ENCODE data around the gene PRR23E. TPM values are rescaled to one million over a fixed set of nuclear protein-coding genes. Genes with fewer than 3 reads are reported as not detected.

The PRR23E gene, protein sequence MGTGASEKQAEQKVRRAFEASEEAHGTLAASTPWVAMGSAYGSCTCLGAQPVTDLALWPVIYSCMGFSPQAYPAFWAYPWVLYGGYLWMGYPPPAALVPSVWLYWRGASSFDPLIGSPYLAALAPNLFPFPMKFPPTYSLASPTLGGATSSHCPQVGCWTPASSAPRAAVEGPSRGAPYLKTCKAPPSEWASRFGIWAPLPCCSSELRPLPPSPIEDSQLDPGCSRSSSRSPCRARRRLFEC
- not detected in 2 replicates for total RNA-seq (2014; rRNA removed; shearing (Covaris generic))
- not detected in 2 replicates for polyA plus RNA-seq (2015; cell fraction: cytosol; rRNA removed)
- polyA plus RNA-seq (2015; cell fraction: nucleus; rRNA removed), result not detected in 2 replicates

DNA sequence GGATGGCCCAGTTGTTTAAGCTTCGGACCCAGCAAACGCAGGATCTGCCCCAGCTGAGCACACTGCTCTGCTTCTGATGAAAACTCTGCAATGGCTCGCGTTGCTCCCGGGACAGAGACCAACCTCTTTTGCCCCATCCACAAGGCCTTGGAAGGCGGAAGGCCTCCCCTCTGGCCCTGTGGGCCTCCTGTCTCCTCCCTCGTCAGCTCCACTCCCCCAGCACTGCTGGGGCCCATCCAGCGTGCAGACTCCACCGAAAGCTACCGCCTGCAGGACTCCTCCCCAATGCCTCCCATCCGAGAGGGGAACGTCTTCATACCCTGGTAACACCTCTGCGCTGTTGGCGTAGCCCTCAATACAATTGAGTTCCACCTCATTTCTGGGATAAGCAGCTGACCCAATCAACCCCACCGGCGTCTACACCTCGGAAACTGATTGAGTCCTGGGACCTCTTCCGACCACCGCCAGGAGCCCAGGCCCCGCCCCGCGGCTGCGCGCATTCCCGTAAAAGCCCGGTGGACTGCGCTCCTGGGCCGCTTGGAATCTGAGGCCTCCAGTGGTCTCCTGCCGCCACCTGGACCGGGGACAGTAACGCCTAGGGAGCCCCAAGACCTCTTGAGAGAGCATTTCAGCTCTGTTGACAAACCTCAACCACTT is at the start of gene PRR23E:
Gene PRR23E (plus strand): TSS at position 556 of the 657 bp plus-strand sequence. CDS start 3,555 bp downstream, outside the sequence.
- no peak for DNase-seq (ENCODE audit: low read depth)

DNA sequence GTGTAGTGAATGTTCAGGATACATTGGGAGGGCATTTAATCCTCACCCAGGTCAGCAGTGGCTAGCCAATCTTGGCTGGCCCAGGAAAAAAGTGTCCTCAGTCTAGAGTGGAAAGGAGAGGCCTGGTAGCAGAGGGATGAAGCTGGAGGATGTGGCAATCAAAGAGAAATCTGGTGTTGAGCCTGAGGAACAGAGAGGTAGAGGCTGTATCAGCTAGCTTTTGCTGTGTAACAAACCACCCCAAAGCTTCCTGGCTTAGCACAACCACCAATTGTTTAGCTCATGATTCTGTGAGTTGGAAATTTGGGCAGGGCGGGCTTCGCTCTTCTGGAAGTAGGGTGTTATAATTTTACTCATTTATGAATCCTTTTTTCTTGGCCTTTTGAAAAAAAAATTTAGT is 49.8 kb upstream of the PRR23E start:
- no peak for DNase-seq (ENCODE audit: low read depth)

DNA sequence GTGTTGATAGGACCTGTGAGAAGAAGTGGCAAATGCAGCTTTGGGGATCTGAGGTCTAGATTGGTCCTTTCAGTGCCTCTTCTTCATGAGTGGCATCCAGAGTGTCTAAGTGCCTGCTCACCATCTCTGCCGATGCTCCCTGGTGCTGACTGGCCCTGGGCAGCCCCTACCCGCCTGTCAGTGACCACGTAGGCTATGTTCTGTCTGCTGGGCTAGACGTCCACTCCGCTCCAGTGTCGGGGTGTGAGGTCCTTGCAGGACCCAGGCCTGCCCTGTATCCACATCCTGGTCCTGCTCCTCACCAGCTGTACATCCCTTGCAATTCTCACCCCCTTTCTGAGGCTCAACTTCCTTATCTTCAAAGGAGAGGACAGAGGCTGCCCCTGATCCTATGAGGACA is 48.3 kb upstream of the PRR23E start:
- DNase-seq (ENCODE audit: low read depth), result no peak

DNA sequence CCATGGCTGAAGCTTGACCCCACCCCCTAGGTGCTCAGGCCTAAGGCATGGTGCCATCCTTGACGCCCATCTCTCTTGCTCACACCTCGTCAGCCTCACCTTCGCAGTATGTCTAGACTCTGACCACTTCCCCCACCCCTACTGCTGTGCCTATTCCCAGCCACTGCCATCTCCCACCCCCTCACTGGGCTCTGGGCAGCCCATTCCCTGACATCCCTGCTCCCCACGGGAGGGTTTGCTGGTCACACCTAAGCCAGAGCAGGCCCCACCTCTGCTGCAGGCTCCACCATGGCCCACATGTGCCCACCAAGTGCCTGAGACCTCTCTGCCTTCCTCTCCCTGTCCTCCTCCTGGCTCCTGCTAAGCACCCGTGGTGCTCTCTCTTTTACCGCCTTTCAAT is 47.7 kb upstream of the PRR23E start:
- DNase-seq (ENCODE audit: low read depth), result no peak

DNA sequence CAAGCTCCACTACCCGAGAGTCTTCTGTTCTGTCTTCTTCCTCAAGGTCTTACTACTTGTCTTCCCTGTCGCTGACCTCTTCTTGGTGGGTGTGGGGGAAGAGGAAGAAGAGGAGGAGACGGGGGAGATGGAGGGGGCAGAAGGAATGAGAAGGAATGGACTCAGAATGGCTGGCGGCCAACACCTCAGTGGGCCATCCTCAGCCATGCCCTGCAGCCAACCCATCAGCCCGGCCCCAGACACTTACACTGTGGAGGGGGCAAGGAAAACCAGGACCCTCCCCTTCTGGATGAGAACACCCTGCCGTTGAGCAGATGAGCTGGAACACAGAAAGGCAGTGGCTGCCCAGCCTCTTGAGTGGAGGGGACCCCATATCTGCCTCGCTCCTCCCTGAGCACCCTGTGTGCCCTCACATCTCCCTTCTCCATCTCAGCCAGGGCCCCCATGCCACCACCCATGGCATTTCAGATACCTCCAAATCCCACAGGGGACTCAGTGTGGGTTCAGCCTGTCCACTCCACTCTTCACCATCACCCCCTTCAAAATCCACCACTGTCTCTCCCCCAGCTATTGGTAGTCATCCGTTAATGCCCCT is 45.5 kb upstream of the PRR23E start:
- DNase-seq (ENCODE audit: low read depth), result no peak

DNA sequence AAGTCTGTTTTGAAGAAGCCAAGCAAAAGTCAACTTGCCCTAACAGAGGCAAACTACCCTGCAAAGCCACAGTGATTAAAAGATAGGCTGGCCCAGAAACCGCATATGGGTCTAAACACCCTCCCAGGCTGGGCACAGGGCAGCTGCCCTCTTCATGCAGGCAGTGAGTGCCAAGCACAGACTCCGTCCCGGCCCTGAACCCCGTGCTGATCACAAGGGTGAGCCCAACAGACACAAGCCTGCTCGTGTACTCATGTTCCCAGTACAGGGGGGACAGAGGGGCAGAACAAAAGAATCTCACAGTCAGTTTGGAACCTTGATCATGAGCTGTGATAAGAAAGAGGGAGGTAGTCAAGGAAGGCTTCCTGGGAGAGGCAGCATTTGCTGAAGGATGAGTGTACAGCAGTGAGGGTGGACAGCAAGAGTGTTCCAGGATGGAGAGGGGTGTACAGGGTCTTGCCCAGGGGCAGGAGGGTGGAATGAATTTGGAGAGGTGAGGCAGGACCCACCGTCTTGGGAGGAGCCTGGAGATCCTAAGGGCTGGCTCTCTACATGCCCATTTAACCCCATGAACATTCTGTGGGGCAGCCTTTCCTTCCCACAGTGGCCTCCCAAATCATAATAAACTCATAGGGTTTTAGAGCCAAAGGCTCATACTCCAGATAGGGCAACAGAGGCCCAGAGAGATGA is 43.2 kb upstream of the PRR23E start:
- DNase-seq (ENCODE audit: low read depth), result no peak

DNA sequence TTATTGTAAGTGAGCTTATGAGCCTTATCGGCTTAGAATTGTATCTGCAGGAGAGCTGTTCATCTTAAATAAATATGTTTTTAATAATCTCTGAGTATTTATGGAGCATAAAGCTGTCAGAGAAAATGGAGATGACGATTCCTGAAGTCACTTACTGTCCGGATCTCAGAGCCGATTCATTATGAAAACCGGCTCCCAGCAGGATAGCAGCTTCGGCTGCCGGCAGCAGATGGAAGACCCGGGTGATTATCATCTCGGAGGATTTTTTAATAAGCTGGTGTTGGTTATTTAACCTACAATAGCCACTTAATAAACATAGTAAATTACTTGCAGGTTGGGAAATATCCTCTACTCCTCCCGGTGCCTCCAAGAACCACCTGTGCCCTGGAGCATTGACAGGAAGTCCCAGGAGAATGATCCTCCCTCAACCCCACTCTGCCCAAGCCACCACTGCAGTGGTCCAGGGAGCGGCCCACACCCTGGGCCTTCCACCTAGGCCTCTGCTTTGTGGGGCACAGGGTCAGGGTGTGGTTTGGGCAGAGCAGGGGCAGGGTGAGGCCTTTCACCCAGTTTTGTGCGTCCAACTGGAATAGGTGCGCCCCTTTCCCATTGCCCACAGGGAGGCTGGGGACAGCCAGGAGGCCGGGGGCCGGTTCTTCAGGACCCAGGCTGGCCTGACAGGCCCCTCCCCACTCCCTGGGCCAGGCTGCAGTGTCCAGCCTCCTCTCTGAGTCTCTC is 42.2 kb upstream of the PRR23E start:
- DNase-seq (ENCODE audit: low read depth), result no peak

DNA sequence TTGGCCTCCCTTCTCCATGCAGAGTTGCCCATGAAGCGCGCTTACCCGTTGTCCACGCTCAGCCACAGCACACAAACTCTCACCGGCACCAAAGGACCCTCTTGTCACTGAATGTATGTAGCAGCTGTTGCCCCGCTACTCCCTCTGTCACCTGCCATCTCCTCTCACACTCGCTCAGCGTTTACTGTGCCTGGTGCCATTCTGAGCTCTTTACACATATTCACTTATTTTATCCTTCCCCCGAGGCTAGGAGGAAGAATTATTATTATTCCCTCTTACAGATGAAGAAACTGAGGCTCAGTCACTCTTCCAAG is 41.7 kb upstream of the PRR23E start:
- no peak for DNase-seq (ENCODE audit: low read depth)

DNA sequence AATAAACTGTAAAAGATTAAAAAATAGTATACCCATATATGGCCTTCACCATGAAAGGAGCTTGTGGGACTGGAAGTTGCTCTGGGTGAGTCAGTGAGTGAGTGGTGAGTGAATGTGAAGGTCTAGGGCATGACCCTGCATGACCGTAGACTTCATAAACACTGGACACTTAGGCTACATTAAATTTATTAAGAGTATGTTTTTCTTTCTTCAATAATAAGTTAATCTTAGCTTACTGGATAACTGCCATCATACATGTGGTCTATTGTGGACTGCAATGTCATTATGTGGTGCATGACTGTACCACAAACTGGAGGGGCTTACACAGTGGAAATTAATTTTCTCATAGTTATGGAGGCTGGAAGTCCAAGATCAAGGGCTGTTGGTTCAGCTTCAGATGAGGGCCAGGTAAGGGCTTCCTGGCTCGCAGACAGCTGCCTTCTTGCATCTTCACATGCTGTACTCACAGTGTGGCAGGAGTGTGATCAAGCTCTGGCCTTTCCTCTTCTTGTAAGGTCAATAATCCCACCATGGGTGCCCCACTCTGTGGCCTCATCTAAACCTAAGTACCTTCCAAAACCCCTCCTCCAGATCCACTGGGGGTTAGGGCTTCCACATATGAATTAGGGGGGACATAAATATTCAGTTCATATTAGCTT is 40.8 kb upstream of the PRR23E start:
- no peak for DNase-seq (ENCODE audit: low read depth)

DNA sequence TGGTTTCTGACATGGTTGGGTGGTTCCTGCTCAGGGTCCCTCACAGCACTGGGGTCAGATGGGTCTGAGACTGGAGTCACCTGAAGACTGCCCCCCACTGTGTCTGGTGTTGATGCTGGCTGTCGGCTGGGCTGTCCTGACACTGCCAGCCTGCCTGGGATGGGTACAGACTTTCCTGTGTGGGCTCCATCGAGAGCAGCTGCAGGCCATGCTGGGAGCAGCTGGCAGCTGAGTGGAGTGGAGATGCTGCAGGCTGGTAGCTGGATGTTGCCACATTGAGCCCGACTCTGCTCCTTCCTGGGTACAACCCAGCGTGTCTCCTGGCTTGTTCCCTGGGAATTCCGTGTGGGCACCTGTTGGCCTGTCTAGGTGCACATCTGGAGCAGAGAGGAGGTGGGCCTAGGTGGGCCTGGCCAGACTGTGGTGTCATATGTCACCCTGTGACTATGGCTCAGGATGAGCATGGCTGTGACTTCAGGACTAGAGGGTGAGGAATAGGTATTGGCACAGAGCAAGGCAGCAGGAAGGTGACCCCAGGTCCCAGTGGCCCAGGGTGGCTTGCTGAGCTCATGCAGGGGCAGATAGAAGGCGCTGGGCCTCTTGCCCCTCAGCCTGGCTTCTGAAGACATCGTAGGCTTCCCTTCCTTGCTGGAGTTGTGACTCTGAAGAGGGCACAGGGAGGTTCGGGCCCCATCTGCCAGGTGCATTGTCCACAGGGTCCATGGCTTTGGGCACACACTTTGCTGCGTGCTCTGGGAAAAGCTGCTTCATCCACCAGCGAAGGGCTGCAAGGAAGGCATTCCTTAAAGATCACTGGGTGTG is 40.0 kb upstream of the PRR23E start:
- no peak for DNase-seq (ENCODE audit: low read depth)

DNA sequence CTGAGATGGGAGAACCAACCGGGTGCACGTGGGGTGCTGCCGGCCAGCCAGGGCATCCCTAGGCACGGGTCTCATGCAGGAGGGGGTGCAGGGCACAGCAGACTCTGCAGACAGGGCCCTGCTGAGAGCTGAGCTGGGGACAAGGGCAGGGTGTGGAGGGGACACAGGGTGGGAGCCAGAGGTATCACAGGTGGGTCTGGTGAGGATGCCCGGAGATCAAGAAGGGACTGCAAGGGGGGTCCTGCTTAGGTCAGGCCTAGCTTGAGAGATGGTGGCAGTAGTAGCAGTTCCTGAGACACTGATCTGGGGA is 39.5 kb upstream of the PRR23E start:
- no peak for DNase-seq (ENCODE audit: low read depth)

DNA sequence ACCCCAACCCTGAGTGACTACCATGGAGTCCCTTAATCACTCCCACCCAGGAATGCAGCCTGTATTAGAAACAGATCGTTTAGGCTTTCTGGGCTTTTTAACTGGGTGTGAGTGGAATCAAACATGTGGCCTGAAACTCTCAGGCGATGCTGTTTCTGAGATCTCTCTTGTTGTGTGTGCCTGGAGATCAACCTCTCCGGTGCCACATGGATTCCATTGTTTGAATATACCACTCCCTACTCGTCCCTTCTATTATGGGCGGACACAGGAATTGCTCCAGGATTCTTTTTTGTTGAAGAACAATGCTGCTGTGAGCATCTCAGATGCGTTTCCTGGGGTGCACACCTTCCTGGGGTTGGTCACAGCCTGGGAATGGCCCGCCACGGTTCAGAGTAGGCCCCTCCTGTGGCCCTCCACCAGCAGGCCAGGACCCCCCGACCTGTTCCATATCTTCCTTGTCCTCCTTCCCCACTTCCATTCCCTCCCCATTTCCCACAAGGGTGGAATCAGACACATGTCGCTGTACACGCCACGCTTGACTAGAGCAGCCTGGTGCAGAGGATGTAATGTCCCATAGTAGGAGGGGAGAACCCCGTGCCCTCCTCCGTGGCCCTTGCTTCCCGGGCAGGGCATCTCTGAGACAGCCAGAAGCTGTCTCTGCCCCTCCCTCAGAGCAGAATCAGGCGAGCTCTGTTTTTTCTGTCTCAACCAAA is 36.4 kb upstream of the PRR23E start:
- no peak for DNase-seq (ENCODE audit: low read depth)

DNA sequence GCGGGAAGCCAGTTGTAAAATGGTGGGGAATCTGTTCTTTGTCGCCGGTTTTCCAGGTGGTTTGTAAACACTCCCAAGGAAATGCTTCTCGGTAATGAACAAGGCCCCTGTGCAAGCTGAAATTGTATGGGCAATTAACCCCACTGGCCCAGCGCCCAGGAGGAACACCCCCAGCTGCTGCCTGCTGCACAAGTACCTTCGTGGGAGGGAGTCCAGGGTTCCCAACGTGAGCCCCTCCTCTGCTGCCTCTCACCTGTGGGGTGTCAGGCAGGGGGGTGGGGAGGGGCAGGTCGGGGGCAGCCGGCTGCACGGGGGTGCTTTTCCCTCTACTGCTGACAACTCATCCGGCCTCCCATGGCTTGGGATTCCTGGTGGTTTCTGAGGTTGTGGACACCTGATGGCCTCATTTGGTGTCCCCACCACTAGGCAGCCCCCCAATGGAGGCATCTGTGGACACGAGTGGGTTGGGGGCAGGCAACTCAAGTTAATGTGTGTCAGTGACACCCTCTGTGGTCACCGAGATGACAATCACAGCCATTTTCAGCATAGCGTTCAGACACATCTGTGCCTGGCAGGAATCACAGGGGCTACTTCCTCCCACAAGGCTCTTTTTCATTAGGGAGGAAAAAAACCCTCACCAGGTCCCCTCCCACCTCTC is 35.6 kb upstream of the PRR23E start:
- no peak for DNase-seq (ENCODE audit: low read depth)

DNA sequence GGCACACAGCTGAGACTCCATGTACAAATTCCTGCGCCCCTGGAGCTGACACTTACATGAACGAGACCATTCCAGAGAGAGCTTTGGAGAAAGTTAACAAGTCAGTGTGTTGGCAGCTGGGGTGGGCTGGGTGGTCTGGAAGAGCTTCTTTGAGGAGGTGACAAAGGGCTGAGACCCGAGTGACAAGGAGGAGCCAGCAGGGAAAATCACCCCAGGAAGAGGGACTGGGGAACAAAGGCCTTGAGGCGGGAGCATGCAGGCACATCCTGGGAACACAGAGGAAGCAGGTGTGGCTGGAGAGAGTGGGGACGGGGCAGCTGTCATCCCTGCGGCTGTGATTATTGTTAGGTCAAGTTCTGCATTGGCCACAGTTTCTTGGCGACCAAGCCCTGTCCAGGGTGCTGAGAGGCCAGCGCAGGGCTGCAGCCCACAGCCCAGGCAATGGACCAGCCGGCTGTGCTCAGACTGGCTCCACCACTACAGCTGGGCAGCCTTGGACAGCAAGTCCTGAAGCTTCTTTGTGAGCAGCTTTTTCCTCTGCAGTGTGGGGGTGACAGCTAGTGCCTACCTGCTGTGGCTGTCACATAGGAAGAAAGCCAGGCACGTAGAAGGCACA is 34.2 kb upstream of the PRR23E start:
- peak; percentile 21 for DNase-seq (ENCODE audit: low read depth)

DNA sequence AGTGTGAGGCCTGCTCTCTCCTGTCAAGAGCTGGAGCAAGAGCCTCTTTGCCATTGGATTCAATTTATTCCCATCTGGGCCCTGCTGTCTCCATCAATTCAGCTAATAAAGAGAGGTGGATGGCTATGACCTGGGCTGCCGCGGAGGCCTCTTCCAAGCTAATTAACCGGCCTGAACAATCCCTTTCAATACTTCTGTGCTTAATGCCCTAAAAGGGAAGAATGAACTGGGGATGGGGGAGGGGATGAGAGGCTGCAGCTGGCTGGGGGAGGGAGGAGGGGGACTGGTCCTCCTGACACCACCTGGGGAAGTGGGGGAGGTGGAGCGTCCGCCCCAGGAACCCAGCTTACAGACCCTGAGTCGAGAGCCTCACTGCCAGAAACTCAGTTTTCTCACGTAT is 33.4 kb upstream of the PRR23E start:
- no peak for DNase-seq (ENCODE audit: low read depth)

DNA sequence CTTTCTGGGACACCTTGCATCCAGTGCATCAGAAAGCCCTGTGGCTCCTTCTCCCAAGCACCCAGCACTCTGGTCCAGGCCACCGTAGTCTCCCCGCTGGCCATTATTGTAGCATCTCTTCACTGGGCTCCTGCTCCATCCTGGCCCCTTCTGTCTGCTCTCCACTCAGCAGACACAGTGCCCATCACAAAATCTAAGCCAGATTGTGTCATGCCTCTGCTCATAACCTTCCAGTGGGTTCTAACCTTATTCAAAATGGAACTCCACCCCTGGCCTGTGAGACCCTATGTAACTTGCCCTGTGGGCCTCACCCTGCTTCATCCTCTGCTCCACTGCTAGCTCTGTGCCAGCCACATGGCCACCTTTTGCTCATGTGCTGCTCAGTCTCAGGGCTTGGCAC is 31.7 kb upstream of the PRR23E start:
- no peak for DNase-seq (ENCODE audit: low read depth)

DNA sequence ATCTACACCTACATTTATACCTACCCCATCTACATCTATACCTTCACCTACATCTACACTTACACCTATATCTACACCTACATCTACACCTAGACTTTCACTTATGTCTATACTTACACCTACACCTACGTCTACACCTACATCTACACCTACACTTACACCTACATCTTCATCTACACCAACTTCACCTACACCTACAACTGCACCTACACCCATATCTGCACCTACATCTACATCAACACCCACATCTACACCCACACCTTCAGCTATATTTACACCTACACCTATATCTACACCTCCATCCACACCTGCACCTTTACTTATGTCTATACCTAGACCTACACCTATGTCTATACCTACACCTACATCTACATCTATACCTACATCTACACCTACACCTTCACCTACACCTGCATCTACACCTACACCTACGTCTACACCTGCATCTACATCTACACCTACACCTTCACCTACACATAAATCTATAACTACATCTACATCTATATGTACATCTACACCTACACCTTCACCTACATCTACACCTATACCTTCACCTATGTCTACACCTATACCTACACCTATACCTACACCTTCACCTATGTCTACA is 30.9 kb upstream of the PRR23E start:
- no peak for DNase-seq (ENCODE audit: low read depth)

DNA sequence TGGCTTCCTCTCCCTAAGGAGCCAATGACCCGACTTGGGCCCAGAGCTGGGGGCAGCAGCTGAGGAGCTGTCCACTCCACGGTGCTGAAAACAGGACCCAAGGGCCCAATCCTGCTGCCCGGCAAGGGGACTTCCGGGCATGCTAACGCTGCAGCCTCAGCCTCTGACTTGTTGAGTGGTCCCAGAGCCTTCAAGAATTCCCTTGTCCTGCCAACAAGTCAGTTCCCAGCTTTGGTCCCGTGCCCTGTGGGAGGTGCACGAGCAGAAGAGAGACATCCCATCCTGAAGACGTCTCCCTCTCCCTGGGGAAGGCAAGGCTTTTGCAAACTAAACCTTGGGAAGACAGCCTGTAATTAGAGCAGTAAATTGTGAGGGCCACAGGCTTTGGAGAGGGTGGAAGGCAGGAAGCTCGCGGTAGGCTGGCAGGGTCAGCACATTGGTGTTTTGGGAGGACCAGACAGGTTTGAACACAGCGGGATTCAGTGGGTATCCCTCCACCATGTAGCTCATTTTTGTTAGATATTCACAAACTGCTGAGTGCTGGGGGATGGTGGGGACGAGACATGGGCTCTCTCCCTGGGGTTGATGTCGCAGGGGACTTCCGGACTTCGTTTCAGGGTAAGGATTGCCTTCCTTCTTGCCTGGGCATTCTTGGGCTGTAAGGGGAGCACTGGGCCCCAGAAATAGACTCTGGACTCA is 29.8 kb upstream of the PRR23E start:
- DNase-seq (ENCODE audit: low read depth), result no peak
